WI38 (cell line): ENCODE data around the gene DBN1.
"Not testable (repeated sequence)": the region's sequence is repeated elsewhere in the genome, so short reads cannot be mapped to it uniquely, and the experiment has no call there.

Source experiments
- H3K4me3 ChIP-seq: 2 replicates; pipeline ENCODE4 v1.5.1; 2011; ENCODE audit warnings: low read depth, mild to moderate bottlenecking, control low read depth, low read length
- CTCF ChIP-seq: IDR thresholded peaks from 2 replicates; pipeline ENCODE4 v1.5.1; 2012; ENCODE audit warnings: low read depth, mild to moderate bottlenecking, control low read depth, low read length

DBN1 gene

GRCh38 chr5:177425196-177425800, 48.1 kb downstream of the DBN1 start:
- TF ChIP-seq CTCF, result no peak
- H3K4me3 ChIP-seq, result peak overlapping the region; percentile 64

DNA sequence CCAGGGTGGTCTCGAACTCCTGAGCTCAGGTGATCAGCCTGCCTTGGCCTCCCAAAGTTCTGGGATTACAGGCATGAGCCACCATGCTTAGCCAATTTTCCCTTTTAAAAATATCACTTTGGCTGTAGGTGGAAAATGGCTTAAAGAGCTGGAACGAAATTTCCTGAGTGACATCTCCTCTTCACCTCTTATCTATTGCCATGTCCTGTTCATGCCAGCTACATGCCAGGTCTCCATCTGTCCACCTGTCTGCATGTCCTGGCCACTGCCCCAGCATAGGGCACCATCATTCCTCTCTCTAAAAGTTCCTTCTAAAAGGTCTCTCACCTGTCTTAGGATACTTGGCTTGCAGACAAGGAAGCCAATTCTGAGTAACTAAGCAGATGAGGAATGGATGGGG, 49.8 kb downstream of the DBN1 start:
- no peak overlapping the region for H3K4me3 ChIP-seq
- TF ChIP-seq CTCF, result no peak

DNA sequence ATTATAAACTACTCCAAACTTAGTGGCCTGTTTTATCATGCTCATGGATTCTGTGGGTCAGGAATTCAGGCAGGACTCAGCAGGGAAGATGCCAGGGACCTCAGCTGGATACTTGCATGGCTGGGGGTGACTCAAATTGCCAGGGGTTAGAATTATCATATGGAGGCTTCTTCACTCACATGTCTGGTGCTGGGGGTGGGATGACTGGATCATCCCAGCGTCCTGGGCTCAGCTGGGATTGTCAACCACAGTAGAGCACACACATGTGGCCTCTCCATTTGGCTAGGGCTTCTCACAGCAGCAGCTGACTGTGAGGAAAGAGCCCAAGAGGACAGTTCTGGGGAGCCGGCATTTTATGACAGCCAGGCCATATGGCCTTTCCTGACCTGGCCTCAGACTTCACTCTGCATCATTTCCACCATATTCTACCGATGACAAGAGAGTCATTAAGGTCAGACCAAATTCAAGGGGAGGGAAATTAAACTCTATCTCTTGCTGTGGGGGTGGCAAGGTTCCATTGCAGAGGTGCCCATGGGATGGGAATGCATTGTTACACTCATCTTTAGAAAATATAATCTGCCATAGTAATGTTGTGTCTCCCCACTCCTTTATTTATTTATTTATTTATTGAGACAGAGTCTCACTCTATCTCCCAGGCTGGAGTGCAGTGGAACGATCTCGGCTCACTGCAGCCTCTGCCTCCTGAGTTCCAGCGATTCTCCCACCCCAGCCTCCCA, 52.2 kb downstream of the DBN1 start:
- TF ChIP-seq CTCF, result no peak
- H3K4me3 ChIP-seq, result no peak overlapping the region

DNA sequence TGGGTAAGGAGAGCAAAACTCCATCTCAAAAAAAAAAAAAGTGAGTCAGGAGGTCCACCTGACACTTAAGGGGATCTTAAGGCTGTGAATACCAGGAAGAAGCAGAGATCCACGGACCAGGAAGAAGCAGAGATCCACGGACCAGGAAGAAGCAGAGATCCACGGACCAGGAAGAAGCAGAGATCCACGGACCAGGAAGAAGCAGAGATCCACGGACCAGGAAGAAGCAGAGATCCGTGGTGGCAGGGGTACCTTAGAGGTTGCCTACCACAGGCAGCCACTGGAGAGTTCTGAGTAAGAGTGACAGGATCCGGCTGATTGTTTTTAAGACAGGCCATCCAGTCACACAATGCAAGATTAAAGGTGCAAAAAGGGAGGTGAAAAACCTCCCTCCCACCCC, 53.0 kb downstream of the DBN1 start:
- H3K4me3 ChIP-seq, result not testable (repeated sequence)

GRCh38 chr5:177419046-177419445, 54.4 kb downstream of the DBN1 start:
- no peak for TF ChIP-seq CTCF
- H3K4me3 ChIP-seq, result no peak overlapping the region

GRCh38 chr5:177417081-177417480, 56.4 kb downstream of the DBN1 start:
- H3K4me3 ChIP-seq, result not testable (repeated sequence)

DNA sequence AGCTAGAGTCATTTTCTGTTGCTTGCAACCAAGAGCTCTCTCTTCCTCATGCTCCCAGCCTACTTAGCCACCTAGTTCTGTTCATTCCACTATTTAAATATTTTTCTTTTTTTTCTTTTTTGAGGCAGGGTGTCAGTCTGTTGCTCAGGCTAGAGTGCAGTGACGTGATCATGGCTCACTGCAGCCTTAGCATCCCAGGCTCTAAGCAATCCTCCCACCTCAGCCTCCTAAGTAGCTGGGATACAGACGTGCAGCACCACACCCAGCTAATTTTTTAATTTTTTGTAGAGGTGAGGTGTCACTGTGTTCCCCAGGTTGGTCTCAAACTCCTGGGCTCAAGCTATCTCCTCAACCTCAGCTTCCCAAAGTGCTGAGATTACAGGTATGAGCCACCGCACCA, 59.0 kb downstream of the DBN1 start:
- no peak overlapping the region for H3K4me3 ChIP-seq
- TF ChIP-seq CTCF, result no peak

DNA sequence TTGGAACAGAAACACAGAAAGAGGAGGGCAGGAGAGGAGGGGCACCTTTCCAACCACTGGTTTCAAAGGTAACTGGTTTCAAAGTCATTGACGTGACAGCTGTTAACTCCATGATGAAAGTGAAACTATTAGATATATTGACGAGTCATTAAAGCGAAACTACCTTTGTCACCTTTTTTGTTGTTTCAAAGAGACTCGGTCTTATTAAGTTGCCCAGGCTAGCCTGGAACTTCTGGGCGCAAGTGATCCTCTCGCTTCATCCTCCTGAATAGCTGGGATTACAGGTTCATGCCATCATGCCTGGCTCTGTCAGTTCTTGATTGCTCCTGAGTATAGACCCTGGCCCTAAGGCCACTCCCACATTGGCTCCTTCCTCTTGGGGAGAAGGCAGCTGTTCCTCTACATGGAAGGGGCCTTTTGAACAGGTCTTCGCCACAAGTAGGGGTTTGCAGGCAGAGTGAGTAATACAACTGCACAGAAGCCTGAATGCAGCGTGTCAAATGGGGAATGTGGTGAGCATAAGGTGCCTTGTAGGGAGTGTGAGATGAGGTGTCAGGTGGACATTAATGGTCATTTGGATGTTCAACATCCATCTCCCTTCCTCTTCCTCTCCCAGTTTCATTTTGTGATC, 60.7 kb downstream of the DBN1 start:
- TF ChIP-seq CTCF, result no peak
- H3K4me3 ChIP-seq, result no peak overlapping the region
